Liver (tissue), 9 donors: Measurements from ENCODE around the gene CYP4F3. TPM values are rescaled to one million over a fixed set of nuclear protein-coding genes. Genes with fewer than 3 reads are reported as not detected.

Experiments used
- DNase-seq: peaks from one replicate; pipeline ENCODE4 v3.0.0-alpha.2; 2017; ENCODE audit warnings: low spot score
- H3K27ac ChIP-seq, 2 donors: one replicate each; pipeline ENCODE4 v1.7.0; 2013; ENCODE audit warnings: inconsistent platforms in 2 of 2, low read length in 2 of 2, control low read depth in 1 of 2, low read depth in 1 of 2, mild to moderate bottlenecking in 1 of 2
- H3K27me3 ChIP-seq, 4 donors: one replicate each; pipeline versions ENCODE4 v1.6.1 to v1.7.0; 2013; ENCODE audit warnings: low read length in 3 of 4, inconsistent platforms in 1 of 4, mild to moderate bottlenecking in 1 of 4, moderate library complexity in 1 of 4; ENCODE audit not compliant: control insufficient read depth in 4 of 4, insufficient read depth in 4 of 4
- H3K36me3 ChIP-seq, 4 donors: one replicate each; pipeline versions ENCODE4 v1.6.1 to v1.7.0; 2013; ENCODE audit warnings: low read length in 3 of 4, mild to moderate bottlenecking in 3 of 4, low read depth in 1 of 4, moderate library complexity in 1 of 4; ENCODE audit not compliant: control insufficient read depth in 4 of 4, insufficient read depth in 3 of 4
- H3K4me1 ChIP-seq, 4 donors: one replicate each; pipeline versions ENCODE4 v1.6.1 to v1.7.0; 2013; ENCODE audit warnings: low read length in 3 of 4, mild to moderate bottlenecking in 3 of 4, moderate library complexity in 1 of 4; ENCODE audit not compliant: control insufficient read depth in 4 of 4, insufficient read depth in 4 of 4
- H3K4me3 ChIP-seq, 3 donors: one replicate each; pipeline versions ENCODE4 v1.6.1 to v1.7.0; 2013; ENCODE audit warnings: low read length in 3 of 3, control low read depth in 1 of 3, low read depth in 1 of 3, mild to moderate bottlenecking in 1 of 3
- H3K9ac ChIP-seq, 2 donors: one replicate each; pipeline ENCODE4 v1.7.0; 2013; ENCODE audit warnings: low read length in 2 of 2, mild to moderate bottlenecking in 2 of 2, moderate library complexity in 2 of 2, control low read depth in 1 of 2, low read depth in 1 of 2
- H3K9me3 ChIP-seq, 4 donors: one replicate each; pipeline versions ENCODE4 v1.6.1 to v1.7.0; 2013; ENCODE audit warnings: low read length in 3 of 4; ENCODE audit not compliant: control insufficient read depth in 4 of 4
- EGR1 ChIP-seq, 2 donors: IDR thresholded peaks; 2 replicates each; pipeline ENCODE4 v1.6.1; 2016 to 2018; ENCODE audit warnings: antibody characterized with exemption in 2 of 2, low read depth in 2 of 2
- FOXA1 ChIP-seq: IDR thresholded peaks from 2 replicates; pipeline ENCODE4 v1.6.1; 2016; ENCODE audit warnings: antibody characterized with exemption
- FOXA2 ChIP-seq: IDR thresholded peaks from 2 replicates; pipeline ENCODE4 v1.6.1; 2016; ENCODE audit warnings: antibody characterized with exemption
- GABPA ChIP-seq, 2 donors: IDR thresholded peaks in 1 of 2; conservative IDR thresholded peaks in 1 of 2; 2 replicates each; pipeline ENCODE4 v1.6.1; 2016; ENCODE audit warnings: antibody characterized with exemption in 2 of 2, mild to moderate bottlenecking in 1 of 2, moderate library complexity in 1 of 2
- HNF4A ChIP-seq, 2 donors: conservative IDR thresholded peaks; 2 replicates each; pipeline ENCODE4 v1.6.1; 2016; ENCODE audit warnings: antibody characterized with exemption in 2 of 2, mild to moderate bottlenecking in 2 of 2
- HNF4G ChIP-seq: IDR thresholded peaks from 2 replicates; pipeline ENCODE4 v1.6.1; 2016; ENCODE audit warnings: antibody characterized with exemption
- RAD21 ChIP-seq, 2 donors: IDR thresholded peaks; 2 replicates each; pipeline ENCODE4 v1.6.1; 2016; ENCODE audit warnings: antibody characterized with exemption in 2 of 2, mild to moderate bottlenecking in 2 of 2
- RXRA ChIP-seq, 2 donors: IDR thresholded peaks; 2 replicates each; pipeline ENCODE4 v1.6.1; 2017 to 2018; ENCODE audit warnings: antibody characterized with exemption in 2 of 2, mild to moderate bottlenecking in 1 of 2
- SP1 ChIP-seq: IDR thresholded peaks from 2 replicates; pipeline ENCODE4 v1.6.1; 2018; ENCODE audit warnings: antibody characterized with exemption, mild to moderate bottlenecking
- TAF1 ChIP-seq: conservative IDR thresholded peaks from 2 replicates; pipeline ENCODE4 v1.6.1; 2016; ENCODE audit warnings: antibody characterized with exemption, mild to moderate bottlenecking
- YY1 ChIP-seq: IDR thresholded peaks from 2 replicates; pipeline ENCODE4 v1.6.1; 2016; ENCODE audit warnings: antibody characterized with exemption, mild to moderate bottlenecking
- WGBS: extraction: QIAGEN DNeasy Blood & Tissue Kit; methylation state at CpG from one replicate; pipeline ENCODE4 v1.1.7; 2013; 5-methylcytosine and 5-hydroxymethylcytosine counted together
- polyA plus RNA-seq, 2 donors: library from polyadenylated mRNA; stranded (reverse) in 1 of 2; unstranded in 1 of 2; fragments of 200-250 nt in 1 of 2; fragments of >200 nt in 1 of 2; fragmentation: Nextera tagmentation in 1 of 2; extraction: Ambion mirVana in 1 of 2; gene quantifications; one replicate each; pipeline versions ENCODE4 v1.2.1 to v1.2.3, GENCODE V29; 2013 to 2015
- total RNA-seq, 2 donors: library from RNA; depleted of rRNA; stranded (reverse); fragments of >200 nt; gene quantifications; one replicate each; pipeline ENCODE4 v1.2.3, GENCODE V29; 2014
- TF ChIP-seq, protein P1 (sequence below): fragments of 150-350 bp; IDR thresholded peaks from 2 replicates; pipeline ENCODE4 v1.5.1; 2017; ENCODE audit warnings: improper control_type of control experiment, low read depth, low read length; ENCODE audit not compliant: missing input control
- TF ChIP-seq, protein P2 (sequence below): IDR thresholded peaks from 2 replicates; pipeline ENCODE4 v1.6.1; 2016; ENCODE audit warnings: antibody characterized with exemption
- TF ChIP-seq, protein P3 (sequence below): IDR thresholded peaks from 2 replicates; pipeline ENCODE4 v1.6.1; 2016; ENCODE audit warnings: antibody characterized with exemption, mild to moderate bottlenecking
- TF ChIP-seq, protein P4 (sequence below): IDR thresholded peaks from 2 replicates; pipeline ENCODE4 v1.6.1; 2016; ENCODE audit warnings: antibody characterized with exemption
- TF ChIP-seq, protein P5 (sequence below): IDR thresholded peaks from 2 replicates; pipeline ENCODE4 v1.6.1; 2016; ENCODE audit warnings: antibody characterized with exemption
- donor health status: healthy.
- donor health status: healthy.
- donor health status: healthy.
- donor health status: healthy.
- donor health status: healthy.

Gene CYP4F3
- total and polyA plus RNA-seq, 4 donors = 58.4 to 168 (median 128) TPM

DNA sequence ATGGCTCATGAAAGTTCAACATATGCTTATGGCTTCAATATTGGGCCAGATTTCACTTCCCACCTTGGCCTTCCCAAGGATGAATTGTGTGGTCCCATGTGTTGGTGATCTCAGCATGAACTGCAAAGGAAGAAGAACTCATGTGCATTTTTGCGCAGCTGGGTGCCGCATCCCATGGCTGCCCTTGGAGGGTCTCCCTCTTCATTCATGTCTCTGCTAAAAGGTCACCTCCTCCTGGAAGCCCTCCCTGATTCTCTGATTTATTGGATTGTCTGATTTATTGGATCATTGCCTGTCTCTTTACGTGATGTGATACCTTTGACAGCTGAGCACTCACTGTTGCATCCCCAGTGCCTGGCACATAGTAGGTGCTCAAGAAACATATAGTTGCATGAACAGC is 27.4 kb upstream of the CYP4F3 start (continued):
- TF ChIP-seq, protein P1, sequence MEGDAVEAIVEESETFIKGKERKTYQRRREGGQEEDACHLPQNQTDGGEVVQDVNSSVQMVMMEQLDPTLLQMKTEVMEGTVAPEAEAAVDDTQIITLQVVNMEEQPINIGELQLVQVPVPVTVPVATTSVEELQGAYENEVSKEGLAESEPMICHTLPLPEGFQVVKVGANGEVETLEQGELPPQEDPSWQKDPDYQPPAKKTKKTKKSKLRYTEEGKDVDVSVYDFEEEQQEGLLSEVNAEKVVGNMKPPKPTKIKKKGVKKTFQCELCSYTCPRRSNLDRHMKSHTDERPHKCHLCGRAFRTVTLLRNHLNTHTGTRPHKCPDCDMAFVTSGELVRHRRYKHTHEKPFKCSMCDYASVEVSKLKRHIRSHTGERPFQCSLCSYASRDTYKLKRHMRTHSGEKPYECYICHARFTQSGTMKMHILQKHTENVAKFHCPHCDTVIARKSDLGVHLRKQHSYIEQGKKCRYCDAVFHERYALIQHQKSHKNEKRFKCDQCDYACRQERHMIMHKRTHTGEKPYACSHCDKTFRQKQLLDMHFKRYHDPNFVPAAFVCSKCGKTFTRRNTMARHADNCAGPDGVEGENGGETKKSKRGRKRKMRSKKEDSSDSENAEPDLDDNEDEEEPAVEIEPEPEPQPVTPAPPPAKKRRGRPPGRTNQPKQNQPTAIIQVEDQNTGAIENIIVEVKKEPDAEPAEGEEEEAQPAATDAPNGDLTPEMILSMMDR = no peak
- TF ChIP-seq, protein P2, sequence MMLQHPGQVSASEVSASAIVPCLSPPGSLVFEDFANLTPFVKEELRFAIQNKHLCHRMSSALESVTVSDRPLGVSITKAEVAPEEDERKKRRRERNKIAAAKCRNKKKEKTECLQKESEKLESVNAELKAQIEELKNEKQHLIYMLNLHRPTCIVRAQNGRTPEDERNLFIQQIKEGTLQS = no peak
- TF ChIP-seq RXRA (IDR thresholded peaks at IDR 0.05) = no peak
- TF ChIP-seq RAD21 (IDR thresholded peaks at IDR 0.05) = no peak
- TF ChIP-seq YY1 = no peak
- TF ChIP-seq HNF4G = no peak
- no peak for TF ChIP-seq FOXA1
- TF ChIP-seq SP1 = no peak

DNA sequence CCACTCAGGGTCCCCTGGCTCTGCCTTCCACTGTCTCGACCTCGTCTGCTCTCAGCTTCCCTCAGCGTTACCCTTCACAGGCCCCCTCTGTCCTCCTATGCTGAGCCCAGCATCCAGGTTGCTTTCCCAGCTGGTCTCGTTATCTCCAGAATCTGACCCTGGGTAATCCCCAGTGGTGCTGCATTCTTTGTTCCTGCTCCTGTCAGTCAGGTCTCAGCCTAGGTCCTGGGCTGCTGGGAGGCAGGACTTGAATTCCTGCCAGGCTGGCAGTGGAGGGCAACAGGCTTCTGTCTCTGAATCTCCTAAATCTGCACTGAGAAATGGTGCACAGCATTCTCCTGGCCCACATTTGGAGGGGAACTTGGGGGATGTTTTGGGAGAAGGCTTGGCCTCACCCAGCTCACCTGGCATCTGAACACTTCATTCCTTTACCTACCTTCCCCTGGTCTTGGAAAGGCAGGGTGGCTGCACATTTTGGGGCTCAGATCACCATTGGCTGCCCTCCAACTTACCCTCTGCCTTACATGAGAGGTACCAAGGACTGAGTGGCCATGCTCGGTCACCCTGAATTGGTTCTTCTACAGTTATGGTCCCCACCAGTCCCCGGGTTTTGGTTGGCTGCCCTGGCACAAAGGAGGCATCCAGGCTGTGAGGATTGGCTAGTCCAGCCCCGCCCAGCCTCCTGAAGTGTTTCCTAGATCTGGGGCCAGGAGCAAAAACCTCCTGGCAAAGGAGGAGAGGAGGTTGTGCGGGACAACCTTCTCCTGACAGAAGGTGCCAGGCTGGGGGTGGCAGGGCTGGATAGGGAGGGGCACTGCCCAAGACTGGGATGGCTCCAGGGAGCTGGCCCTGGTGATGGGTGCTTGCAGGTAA is 26.0 kb upstream of the CYP4F3 start, which contains the start of gene CYP4F8:
TSS of gene CYP4F8 (plus strand) at position 712 of the 873 bp plus-strand sequence. CDS start 399 bp downstream, outside the sequence.
- H3K27me3 ChIP-seq = no peaks in the 10 kb centered on the region
- WGBS = 59% methylated on average over 8 of the region's 8 CpGs

DNA sequence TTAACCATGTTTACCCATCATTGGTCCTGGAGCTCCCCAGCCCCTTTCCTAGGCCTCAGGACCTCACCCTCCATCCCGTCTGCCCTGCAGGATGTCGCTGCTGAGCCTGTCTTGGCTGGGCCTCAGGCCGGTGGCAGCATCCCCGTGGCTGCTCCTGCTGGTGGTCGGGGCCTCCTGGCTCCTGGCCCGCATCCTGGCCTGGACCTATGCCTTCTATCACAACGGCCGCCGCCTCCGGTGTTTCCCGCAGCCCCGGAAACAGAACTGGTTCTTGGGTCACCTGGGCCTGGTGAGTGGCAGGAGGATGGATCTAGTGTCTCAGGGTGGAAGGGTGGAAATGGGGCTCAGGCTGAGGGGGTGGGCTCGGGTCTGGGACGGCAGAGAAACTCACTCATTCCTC is 25.2 kb upstream of the CYP4F3 start:
- H3K27ac ChIP-seq = no peak overlapping the region
- no peak overlapping the region for H3K4me3 ChIP-seq
- H3K9me3 ChIP-seq = no peaks in the 10 kb centered on the region
- no peaks in the 10 kb centered on the region for H3K27me3 ChIP-seq
- DNase-seq = no peak
- H3K9ac ChIP-seq = no peak overlapping the region
- TF ChIP-seq GABPA (IDR thresholded peaks at IDR 0.05 in 1 of 2, conservative IDR thresholded peaks at IDR 0.05 in 1 of 2) (no peak), FOXA2 (no peak), SP1 (no peak), TAF1 (no peak), HNF4G (no peak), RXRA (IDR thresholded peaks at IDR 0.05) (no peak), RAD21 (IDR thresholded peaks at IDR 0.05) (no peak), HNF4A (conservative IDR thresholded peaks at IDR 0.05) (no peak), EGR1 (IDR thresholded peaks at IDR 0.05; ENCODE audit: low read depth in 2 of 2) (no peak)
- TF ChIP-seq, protein P3, sequence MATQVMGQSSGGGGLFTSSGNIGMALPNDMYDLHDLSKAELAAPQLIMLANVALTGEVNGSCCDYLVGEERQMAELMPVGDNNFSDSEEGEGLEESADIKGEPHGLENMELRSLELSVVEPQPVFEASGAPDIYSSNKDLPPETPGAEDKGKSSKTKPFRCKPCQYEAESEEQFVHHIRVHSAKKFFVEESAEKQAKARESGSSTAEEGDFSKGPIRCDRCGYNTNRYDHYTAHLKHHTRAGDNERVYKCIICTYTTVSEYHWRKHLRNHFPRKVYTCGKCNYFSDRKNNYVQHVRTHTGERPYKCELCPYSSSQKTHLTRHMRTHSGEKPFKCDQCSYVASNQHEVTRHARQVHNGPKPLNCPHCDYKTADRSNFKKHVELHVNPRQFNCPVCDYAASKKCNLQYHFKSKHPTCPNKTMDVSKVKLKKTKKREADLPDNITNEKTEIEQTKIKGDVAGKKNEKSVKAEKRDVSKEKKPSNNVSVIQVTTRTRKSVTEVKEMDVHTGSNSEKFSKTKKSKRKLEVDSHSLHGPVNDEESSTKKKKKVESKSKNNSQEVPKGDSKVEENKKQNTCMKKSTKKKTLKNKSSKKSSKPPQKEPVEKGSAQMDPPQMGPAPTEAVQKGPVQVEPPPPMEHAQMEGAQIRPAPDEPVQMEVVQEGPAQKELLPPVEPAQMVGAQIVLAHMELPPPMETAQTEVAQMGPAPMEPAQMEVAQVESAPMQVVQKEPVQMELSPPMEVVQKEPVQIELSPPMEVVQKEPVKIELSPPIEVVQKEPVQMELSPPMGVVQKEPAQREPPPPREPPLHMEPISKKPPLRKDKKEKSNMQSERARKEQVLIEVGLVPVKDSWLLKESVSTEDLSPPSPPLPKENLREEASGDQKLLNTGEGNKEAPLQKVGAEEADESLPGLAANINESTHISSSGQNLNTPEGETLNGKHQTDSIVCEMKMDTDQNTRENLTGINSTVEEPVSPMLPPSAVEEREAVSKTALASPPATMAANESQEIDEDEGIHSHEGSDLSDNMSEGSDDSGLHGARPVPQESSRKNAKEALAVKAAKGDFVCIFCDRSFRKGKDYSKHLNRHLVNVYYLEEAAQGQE = no peak
- TF ChIP-seq, protein P4, sequence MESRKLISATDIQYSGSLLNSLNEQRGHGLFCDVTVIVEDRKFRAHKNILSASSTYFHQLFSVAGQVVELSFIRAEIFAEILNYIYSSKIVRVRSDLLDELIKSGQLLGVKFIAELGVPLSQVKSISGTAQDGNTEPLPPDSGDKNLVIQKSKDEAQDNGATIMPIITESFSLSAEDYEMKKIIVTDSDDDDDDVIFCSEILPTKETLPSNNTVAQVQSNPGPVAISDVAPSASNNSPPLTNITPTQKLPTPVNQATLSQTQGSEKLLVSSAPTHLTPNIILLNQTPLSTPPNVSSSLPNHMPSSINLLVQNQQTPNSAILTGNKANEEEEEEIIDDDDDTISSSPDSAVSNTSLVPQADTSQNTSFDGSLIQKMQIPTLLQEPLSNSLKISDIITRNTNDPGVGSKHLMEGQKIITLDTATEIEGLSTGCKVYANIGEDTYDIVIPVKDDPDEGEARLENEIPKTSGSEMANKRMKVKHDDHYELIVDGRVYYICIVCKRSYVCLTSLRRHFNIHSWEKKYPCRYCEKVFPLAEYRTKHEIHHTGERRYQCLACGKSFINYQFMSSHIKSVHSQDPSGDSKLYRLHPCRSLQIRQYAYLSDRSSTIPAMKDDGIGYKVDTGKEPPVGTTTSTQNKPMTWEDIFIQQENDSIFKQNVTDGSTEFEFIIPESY = no peak
- TF ChIP-seq, protein P2 = no peak
- TF ChIP-seq, protein P5, sequence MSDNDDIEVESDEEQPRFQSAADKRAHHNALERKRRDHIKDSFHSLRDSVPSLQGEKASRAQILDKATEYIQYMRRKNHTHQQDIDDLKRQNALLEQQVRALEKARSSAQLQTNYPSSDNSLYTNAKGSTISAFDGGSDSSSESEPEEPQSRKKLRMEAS = no peak
- WGBS = 73% methylated on average over 14 of the region's 14 CpGs
- H3K4me1 ChIP-seq = no peaks in the 10 kb centered on the region
- no peaks in the 10 kb centered on the region for H3K36me3 ChIP-seq

More for the DNA sequence above, 26.0 kb upstream of the CYP4F3 start, which contains the start of gene CYP4F8:
- Histone ChIP-seq H3K9me3 (no peaks in the 10 kb centered on the region), H3K4me3 (no peak within 1 kb of the TSS), H3K36me3 (no peaks in the 10 kb centered on the region), H3K4me1 (no peaks in the 10 kb centered on the region), H3K9ac (no peak within 1 kb of the TSS), H3K27ac (no peak within 1 kb of the TSS)
- no peak for DNase-seq
- no peak for TF ChIP-seq TAF1
